BLaER1 treated with 17β-estradiol and CSF1 and Interleukin-3, amounts not matched to agents 10 nM and 100 nM (cell line): ENCODE measurements around the gene FAM163B.
A peak's percentile ranks its signal among the peaks of the same experiment; 100 is the strongest.

ENCODE experiments used
- H3K27ac ChIP-seq, 11 experiments: shearing (Covaris generic); formaldehyde crosslinking; 2 replicates each; pipeline ENCODE4 v1.8.1; 2022
- H3K27me3 ChIP-seq, 11 experiments: shearing (Covaris generic); formaldehyde crosslinking; 2 replicates each; pipeline ENCODE4 v1.8.1; 2022
- H3K36me3 ChIP-seq, 11 experiments: shearing (Covaris generic); formaldehyde crosslinking; 2 replicates each; pipeline ENCODE4 v1.8.1; 2022
- H3K4me1 ChIP-seq, 10 experiments: shearing (Covaris generic); formaldehyde crosslinking; 2 replicates each; pipeline ENCODE4 v1.8.1; 2022
- H3K4me2 ChIP-seq, 11 experiments: shearing (Covaris generic); formaldehyde crosslinking; 2 replicates each; pipeline ENCODE4 v1.8.1; 2022
- H3K4me3 ChIP-seq, 10 experiments: shearing (Covaris generic); formaldehyde crosslinking; 2 replicates each; pipeline ENCODE4 v1.8.1; 2022
- H3K9ac ChIP-seq, 11 experiments: shearing (Covaris generic); formaldehyde crosslinking; 2 replicates each; pipeline ENCODE4 v1.8.1; 2022
- H3K9me3 ChIP-seq, 11 experiments: shearing (Covaris generic); formaldehyde crosslinking; replicated peaks in 1 of 11; 2 replicates each; pipeline ENCODE4 v1.8.1; 2022
- H4K20me1 ChIP-seq, 11 experiments: shearing (Covaris generic); formaldehyde crosslinking; 2 replicates each; pipeline ENCODE4 v1.8.1; 2022
- Cebpa-rat ChIP-seq, 11 experiments: shearing (Covaris generic); IDR thresholded peaks; 2 replicates each; pipeline ENCODE4 v1.8.1; 2022

The FAM163B gene

GRCh38 chr9:133571896-133572595, 37.1 kb downstream of the FAM163B start:
- H3K4me1 ChIP-seq, result peaks cover 19 to 96% (median 82%) of the 10 kb centered on the region in 10 experiments
- peak overlapping the region in 4 of 11 experiments; percentile 11 to 55 (median 32); a peak in 3 of 22 replicates for H3K9ac ChIP-seq
- peaks cover 0 to 65% (median 8%) of the 10 kb centered on the region in 11 experiments; a peak in 15 of 22 replicates for H3K27me3 ChIP-seq
- H3K4me2 ChIP-seq, result peak overlapping the region in 9 of 11 experiments; percentile 9 to 99 (median 95); a peak in 16 of 22 replicates
- no peak overlapping the region for H3K4me3 ChIP-seq
- H3K36me3 ChIP-seq, result no peaks in the 10 kb centered on the region
- peak overlapping the region in 2 of 11 experiments; percentile 44 to 65; a peak in 4 of 22 replicates for H3K27ac ChIP-seq
- no peak for TF ChIP-seq Cebpa-rat (IDR thresholded peaks at IDR 0.05)
- no peaks in the 10 kb centered on the region for H3K9me3 ChIP-seq
- peaks cover 0 to 38% (median 0%) of the 10 kb centered on the region in 11 experiments; a peak in 3 of 22 replicates for H4K20me1 ChIP-seq

- Histone ChIP-seq H3K27ac (peak overlapping the region in 3 of 11 experiments; percentile 14 to 65 (median 22); a peak in 3 of 22 replicates), H3K36me3 (no peaks in the 10 kb centered on the region), H3K9ac (peak overlapping the region in 4 of 11 experiments; percentile 11 to 55 (median 21); a peak in 3 of 22 replicates), H3K4me2 (peak overlapping the region in 9 of 11 experiments; percentile 3 to 76 (median 65); a peak in 16 of 22 replicates), H3K4me3 (no peak overlapping the region), H3K9me3 (no peaks in the 10 kb centered on the region), H4K20me1 (peaks cover 0 to 38% (median 0%) of the 10 kb centered on the region in 11 experiments; a peak in 3 of 22 replicates), H3K27me3 (peaks cover 0 to 65% (median 8%) of the 10 kb centered on the region in 11 experiments; a peak in 15 of 22 replicates), H3K4me1 (peaks cover 14 to 91% (median 76%) of the 10 kb centered on the region in 10 experiments)
- TF ChIP-seq Cebpa-rat (IDR thresholded peaks at IDR 0.05), result no peak
These were observed 37.7 kb downstream of the FAM163B start for GRCh38 chr9:133571391-133571890.

- H3K36me3 ChIP-seq, result no peaks in the 10 kb centered on the region
- H3K27ac ChIP-seq, result peak overlapping the region in 3 of 11 experiments; percentile 14 to 65 (median 22); a peak in 2 of 22 replicates
- H3K27me3 ChIP-seq, result peaks cover 0 to 65% (median 8%) of the 10 kb centered on the region in 11 experiments; a peak in 15 of 22 replicates
- peak overlapping the region in 8 of 11 experiments; percentile 50 to 76 (median 67); a peak in 12 of 22 replicates for H3K4me2 ChIP-seq
- H3K4me3 ChIP-seq, result no peak overlapping the region
- H3K9ac ChIP-seq, result peak overlapping the region in 2 of 11 experiments; percentile 11 to 55; a peak in 2 of 22 replicates
- no peaks in the 10 kb centered on the region for H3K9me3 ChIP-seq
- H3K4me1 ChIP-seq, result peaks cover 6 to 89% (median 68%) of the 10 kb centered on the region in 10 experiments; a peak in 19 of 20 replicates
- H4K20me1 ChIP-seq, result peaks cover 0 to 38% (median 0%) of the 10 kb centered on the region in 11 experiments; a peak in 3 of 22 replicates
- TF ChIP-seq Cebpa-rat (IDR thresholded peaks at IDR 0.05), result no peak
These were observed 38.5 kb downstream of the FAM163B start for GRCh38 chr9:133570691-133571080.

- Histone ChIP-seq H3K4me3 (no peak overlapping the region), H3K27ac (peak overlapping the region in 1 of 11 experiments; percentile 65; a peak in 1 of 22 replicates), H3K27me3 (peaks cover 0 to 65% (median 8%) of the 10 kb centered on the region in 11 experiments; a peak in 15 of 22 replicates), H3K36me3 (no peaks in the 10 kb centered on the region), H4K20me1 (peaks cover 0 to 38% (median 0%) of the 10 kb centered on the region in 11 experiments; a peak in 3 of 22 replicates), H3K4me2 (peak overlapping the region in 4 of 11 experiments; percentile 33 to 84 (median 54); a peak in 2 of 22 replicates), H3K9me3 (no peaks in the 10 kb centered on the region), H3K4me1 (peaks cover 5 to 89% (median 65%) of the 10 kb centered on the region in 10 experiments; a peak in 18 of 20 replicates), H3K9ac (no peak overlapping the region)
- TF ChIP-seq Cebpa-rat (IDR thresholded peaks at IDR 0.05), result no peak
These were observed 39.1 kb downstream of the FAM163B start for GRCh38 chr9:133569891-133570690.

- peaks cover 0 to 38% (median 0%) of the 10 kb centered on the region in 11 experiments; a peak in 3 of 22 replicates for H4K20me1 ChIP-seq
- H3K4me3 ChIP-seq, result no peak overlapping the region
- no peak overlapping the region for H3K27ac ChIP-seq
- H3K36me3 ChIP-seq, result no peaks in the 10 kb centered on the region
- no peak overlapping the region for H3K9ac ChIP-seq
- TF ChIP-seq Cebpa-rat (IDR thresholded peaks at IDR 0.05), result no peak
- H3K4me1 ChIP-seq, result peaks cover 5 to 87% (median 57%) of the 10 kb centered on the region in 10 experiments; a peak in 18 of 20 replicates
- peaks cover 0 to 57% (median 8%) of the 10 kb centered on the region in 11 experiments; a peak in 15 of 22 replicates for H3K27me3 ChIP-seq
- no peaks in the 10 kb centered on the region for H3K9me3 ChIP-seq
- peak overlapping the region in 6 of 11 experiments; percentile 33 to 84 (median 76); a peak in 9 of 22 replicates for H3K4me2 ChIP-seq
These were observed 39.9 kb downstream of the FAM163B start for GRCh38 chr9:133569121-133569785.

- Histone ChIP-seq H3K4me1 (peaks cover 6 to 80% (median 51%) of the 10 kb centered on the region in 10 experiments), H3K9me3 (no peaks in the 10 kb centered on the region)
These were observed 41.0 kb downstream of the FAM163B start for GRCh38 chr9:133568186-133568585.

GRCh38 chr9:133566817-133567216, 42.4 kb downstream of the FAM163B start:
- Histone ChIP-seq H3K9ac (no peak overlapping the region), H3K4me2 (peak overlapping the region in 1 of 11 experiments; percentile 84; a peak in 1 of 22 replicates), H3K9me3 (no peaks in the 10 kb centered on the region), H3K27ac (no peak overlapping the region), H3K4me3 (no peak overlapping the region), H3K4me1 (peaks cover 15 to 81% (median 51%) of the 10 kb centered on the region in 10 experiments), H4K20me1 (peaks cover 0 to 26% (median 0%) of the 10 kb centered on the region in 11 experiments; a peak in 3 of 22 replicates), H3K27me3 (peaks cover 0 to 36% (median 8%) of the 10 kb centered on the region in 11 experiments; a peak in 15 of 22 replicates), H3K36me3 (no peaks in the 10 kb centered on the region)
- TF ChIP-seq Cebpa-rat (IDR thresholded peaks at IDR 0.05), result no peak

More at GRCh38 chr9:133568186-133568585, 41.0 kb downstream of the FAM163B start:
- Histone ChIP-seq H3K9ac (peak overlapping the region in 3 of 11 experiments; percentile 3 to 32 (median 7); a peak in 1 of 22 replicates), H3K27me3 (peaks cover 0 to 46% (median 8%) of the 10 kb centered on the region in 11 experiments; a peak in 15 of 22 replicates), H3K4me3 (no peak overlapping the region), H3K27ac (0 out of 22 replicates have a peak overlapping the region, but pooled peaks of 1 of the 11 experiments have one; percentile 53), H3K4me2 (peak overlapping the region in 10 of 11 experiments; percentile 17 to 85 (median 76); a peak in 20 of 22 replicates), H3K36me3 (no peaks in the 10 kb centered on the region), H4K20me1 (peaks cover 0 to 36% (median 0%) of the 10 kb centered on the region in 11 experiments; a peak in 3 of 22 replicates)
- TF ChIP-seq Cebpa-rat (IDR thresholded peaks at IDR 0.05), result no peak
